ENCODE results near the gene C16orf46. TPM values are rescaled to one million over a fixed set of nuclear protein-coding genes. Genes with fewer than 3 reads are reported as not detected.

Gene C16orf46
- total and polyA plus RNA-seq, 4 donors = 0.08 to 1.4 (median 0.45) TPM

DNA sequence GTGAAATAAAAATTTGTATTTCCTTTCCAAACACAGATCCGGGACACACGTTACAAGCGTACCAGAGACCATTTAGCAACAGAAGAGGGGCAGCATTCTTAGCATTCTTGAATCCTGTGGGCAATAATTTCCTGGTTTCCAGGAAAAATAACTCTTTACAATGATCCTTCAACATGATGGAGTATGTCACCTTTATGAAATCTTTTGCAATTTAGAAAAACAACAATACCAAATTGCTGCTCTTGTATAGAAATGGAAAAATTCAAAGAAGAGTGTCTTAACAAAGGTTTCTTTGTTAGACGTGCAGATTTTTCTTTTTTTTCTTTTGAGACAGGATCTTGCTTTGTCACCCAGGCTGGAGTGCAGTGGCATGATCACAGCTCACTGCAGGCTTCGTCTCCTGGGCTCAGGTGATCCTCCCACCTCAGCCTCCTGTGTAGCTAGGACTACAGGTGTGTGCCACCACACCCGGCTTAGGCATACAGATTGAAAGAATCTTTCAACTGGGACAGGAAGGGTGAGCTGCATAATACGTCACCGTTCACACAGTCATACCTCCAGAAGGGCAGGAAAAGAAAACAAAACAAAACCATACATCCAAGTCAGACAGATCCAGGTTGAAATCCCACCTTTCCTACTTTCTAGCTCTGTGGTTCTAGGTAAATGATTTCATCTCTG is 29.9 kb upstream of the C16orf46 start:
- no peaks in the 10 kb centered on the region for H3K4me1 ChIP-seq (ENCODE audit: control insufficient read depth in 4 of 4, insufficient read depth in 4 of 4, low read length in 3 of 4)
- H3K27ac ChIP-seq (ENCODE audit: low read depth in 1 of 2, low read length in 2 of 2) = no peak overlapping the region
- 80% methylated on average over 8 of the region's 8 CpGs for WGBS
- no peak overlapping the region for H3K9ac ChIP-seq (ENCODE audit: low read depth in 1 of 2, low read length in 2 of 2)
- H3K27me3 ChIP-seq (ENCODE audit: control insufficient read depth in 4 of 4, insufficient read depth in 4 of 4, low read length in 3 of 4) = no peaks in the 10 kb centered on the region
- TF ChIP-seq, protein P1, sequence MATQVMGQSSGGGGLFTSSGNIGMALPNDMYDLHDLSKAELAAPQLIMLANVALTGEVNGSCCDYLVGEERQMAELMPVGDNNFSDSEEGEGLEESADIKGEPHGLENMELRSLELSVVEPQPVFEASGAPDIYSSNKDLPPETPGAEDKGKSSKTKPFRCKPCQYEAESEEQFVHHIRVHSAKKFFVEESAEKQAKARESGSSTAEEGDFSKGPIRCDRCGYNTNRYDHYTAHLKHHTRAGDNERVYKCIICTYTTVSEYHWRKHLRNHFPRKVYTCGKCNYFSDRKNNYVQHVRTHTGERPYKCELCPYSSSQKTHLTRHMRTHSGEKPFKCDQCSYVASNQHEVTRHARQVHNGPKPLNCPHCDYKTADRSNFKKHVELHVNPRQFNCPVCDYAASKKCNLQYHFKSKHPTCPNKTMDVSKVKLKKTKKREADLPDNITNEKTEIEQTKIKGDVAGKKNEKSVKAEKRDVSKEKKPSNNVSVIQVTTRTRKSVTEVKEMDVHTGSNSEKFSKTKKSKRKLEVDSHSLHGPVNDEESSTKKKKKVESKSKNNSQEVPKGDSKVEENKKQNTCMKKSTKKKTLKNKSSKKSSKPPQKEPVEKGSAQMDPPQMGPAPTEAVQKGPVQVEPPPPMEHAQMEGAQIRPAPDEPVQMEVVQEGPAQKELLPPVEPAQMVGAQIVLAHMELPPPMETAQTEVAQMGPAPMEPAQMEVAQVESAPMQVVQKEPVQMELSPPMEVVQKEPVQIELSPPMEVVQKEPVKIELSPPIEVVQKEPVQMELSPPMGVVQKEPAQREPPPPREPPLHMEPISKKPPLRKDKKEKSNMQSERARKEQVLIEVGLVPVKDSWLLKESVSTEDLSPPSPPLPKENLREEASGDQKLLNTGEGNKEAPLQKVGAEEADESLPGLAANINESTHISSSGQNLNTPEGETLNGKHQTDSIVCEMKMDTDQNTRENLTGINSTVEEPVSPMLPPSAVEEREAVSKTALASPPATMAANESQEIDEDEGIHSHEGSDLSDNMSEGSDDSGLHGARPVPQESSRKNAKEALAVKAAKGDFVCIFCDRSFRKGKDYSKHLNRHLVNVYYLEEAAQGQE (IDR thresholded peaks at IDR 0.05) = no peak
- TF ChIP-seq GABPA (IDR thresholded peaks at IDR 0.05 in 1 of 2, conservative IDR thresholded peaks at IDR 0.05 in 1 of 2) = no peak
- no peak for TF ChIP-seq YY1 (IDR thresholded peaks at IDR 0.05)
- no peak for TF ChIP-seq TAF1 (conservative IDR thresholded peaks at IDR 0.05)
- no peaks in the 10 kb centered on the region for H3K9me3 ChIP-seq (ENCODE audit: control insufficient read depth in 4 of 4, low read length in 3 of 4)
- no peaks in the 10 kb centered on the region for H3K36me3 ChIP-seq (ENCODE audit: control insufficient read depth in 4 of 4, insufficient read depth in 3 of 4, low read depth in 1 of 4, low read length in 3 of 4)
- no peak overlapping the region for H3K4me3 ChIP-seq (ENCODE audit: low read depth in 1 of 3, low read length in 3 of 3)
- no peak for DNase-seq (ENCODE audit: low spot score)

DNA sequence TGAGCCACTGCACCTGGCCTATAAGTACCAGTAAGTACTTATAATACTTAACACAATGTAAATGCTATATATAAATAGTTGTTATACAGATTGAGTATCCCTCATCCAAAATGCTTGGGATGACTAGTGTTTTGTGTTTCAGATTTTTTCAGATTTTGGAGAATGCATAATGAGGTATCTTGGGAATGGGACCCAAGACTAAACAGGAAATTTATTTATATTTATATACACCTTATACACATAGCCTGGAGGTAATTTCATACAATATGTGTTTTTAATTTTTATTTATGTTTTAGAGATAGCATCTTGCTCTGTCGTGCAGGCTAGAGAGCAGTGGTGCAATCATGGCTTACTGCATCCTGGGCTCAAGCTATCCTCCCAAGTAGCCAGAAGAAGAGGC is 28.9 kb upstream of the C16orf46 start:
- Histone ChIP-seq H3K4me3 (ENCODE audit: low read depth in 1 of 3, low read length in 3 of 3) (no peak overlapping the region), H3K27me3 (ENCODE audit: control insufficient read depth in 4 of 4, insufficient read depth in 4 of 4, low read length in 3 of 4) (no peaks in the 10 kb centered on the region), H3K36me3 (ENCODE audit: control insufficient read depth in 4 of 4, insufficient read depth in 3 of 4, low read depth in 1 of 4, low read length in 3 of 4) (no peaks in the 10 kb centered on the region), H3K27ac (ENCODE audit: low read depth in 1 of 2, low read length in 2 of 2) (no peak overlapping the region), H3K9ac (ENCODE audit: low read depth in 1 of 2, low read length in 2 of 2) (no peak overlapping the region), H3K4me1 (ENCODE audit: control insufficient read depth in 4 of 4, insufficient read depth in 4 of 4, low read length in 3 of 4) (no peaks in the 10 kb centered on the region), H3K9me3 (ENCODE audit: control insufficient read depth in 4 of 4, low read length in 3 of 4) (no peaks in the 10 kb centered on the region)
- no peak for DNase-seq (ENCODE audit: low spot score)
- 90% methylated on average over 1 of the region's 1 CpG for WGBS
- TF ChIP-seq NR2F2 (IDR thresholded peaks at IDR 0.05) = no peak

DNA sequence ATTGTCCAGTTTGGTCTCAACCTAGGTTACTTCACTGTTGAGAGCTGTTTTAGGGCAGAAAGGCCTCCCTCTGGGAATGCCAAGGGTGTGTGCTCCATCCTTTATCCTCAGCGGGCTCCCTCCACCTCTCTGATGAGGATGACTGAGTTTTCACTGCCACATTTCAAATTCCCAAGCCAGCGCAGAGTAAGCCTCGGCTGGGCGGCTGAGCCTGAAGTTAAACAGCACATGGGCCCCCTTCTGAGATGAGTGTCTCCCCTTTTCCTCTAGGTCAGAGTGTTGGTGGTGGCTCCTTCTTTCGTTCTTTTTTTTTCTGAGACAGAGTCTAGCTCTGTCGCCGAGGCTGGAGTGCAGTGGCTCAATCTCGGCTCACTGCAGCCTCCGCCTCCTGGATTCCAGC is 24.7 kb upstream of the C16orf46 start:
- Histone ChIP-seq H3K4me3 (ENCODE audit: low read depth in 1 of 3, low read length in 3 of 3) (no peak overlapping the region), H3K36me3 (ENCODE audit: control insufficient read depth in 4 of 4, insufficient read depth in 3 of 4, low read depth in 1 of 4, low read length in 3 of 4) (no peaks in the 10 kb centered on the region), H3K27me3 (ENCODE audit: control insufficient read depth in 4 of 4, insufficient read depth in 4 of 4, low read length in 3 of 4) (no peaks in the 10 kb centered on the region), H3K9ac (ENCODE audit: low read depth in 1 of 2, low read length in 2 of 2) (no peak overlapping the region), H3K9me3 (ENCODE audit: control insufficient read depth in 4 of 4, low read length in 3 of 4) (no peaks in the 10 kb centered on the region), H3K27ac (ENCODE audit: low read depth in 1 of 2, low read length in 2 of 2) (no peak overlapping the region), H3K4me1 (ENCODE audit: control insufficient read depth in 4 of 4, insufficient read depth in 4 of 4, low read length in 3 of 4) (peaks cover 0 to 4% (median under 1%) of the 10 kb centered on the region in 4 donors)
- WGBS = 95% methylated on average over 9 of the region's 9 CpGs
- TF ChIP-seq EGR1 (IDR thresholded peaks at IDR 0.05; ENCODE audit: low read depth in 2 of 2) (no peak), HNF4A (conservative IDR thresholded peaks at IDR 0.05) (no peak), RXRA (IDR thresholded peaks at IDR 0.05) (no peak)
- TF ChIP-seq, protein P1 (IDR thresholded peaks at IDR 0.05) = no peak
- DNase-seq (ENCODE audit: low spot score) = no peak

All from liver (tissue), 9 donors.